ENCODE data around the gene ARMC5.

DNA sequence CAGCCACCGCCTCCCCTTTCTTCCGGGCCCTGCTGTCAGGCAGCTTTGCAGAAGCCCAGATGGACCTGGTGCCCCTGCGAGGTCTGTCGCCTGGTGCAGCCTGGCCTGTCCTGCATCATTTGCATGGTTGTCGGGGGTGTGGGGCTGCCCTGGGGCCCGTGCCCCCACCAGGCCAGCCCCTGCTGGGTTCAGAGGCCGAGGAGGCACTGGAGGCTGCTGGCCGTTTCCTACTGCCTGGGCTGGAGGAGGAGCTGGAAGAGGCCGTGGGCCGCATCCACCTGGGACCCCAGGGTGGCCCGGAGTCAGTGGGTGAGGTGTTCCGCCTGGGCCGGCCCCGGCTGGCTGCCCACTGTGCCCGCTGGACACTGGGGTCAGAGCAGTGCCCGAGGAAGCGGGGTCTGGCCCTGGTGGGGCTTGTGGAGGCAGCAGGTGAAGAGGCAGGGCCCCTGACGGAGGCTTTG lies 7.1 kb downstream of the ARMC5 start:
- TF ChIP-seq EP300 (IDR thresholded peaks at IDR 0.05; ENCODE audit: borderline replicate concordance in 1 of 2, low read depth in 1 of 2, low read length in 1 of 2) (no peak), ELF1 (IDR thresholded peaks at IDR 0.05) (no peak), SMC3 (IDR thresholded peaks at IDR 0.05; ENCODE audit: low read depth, low read length) (no peak), RAD21 (IDR thresholded peaks at IDR 0.05; ENCODE audit: low read length) (no peak), FOXJ3 (CRISPR knock-in tag; IDR thresholded peaks at IDR 0.05) (no peak), TEAD4 (IDR thresholded peaks at IDR 0.05; ENCODE audit: borderline replicate concordance, insufficient read depth) (no peak)
- TF ChIP-seq, protein P1, sequence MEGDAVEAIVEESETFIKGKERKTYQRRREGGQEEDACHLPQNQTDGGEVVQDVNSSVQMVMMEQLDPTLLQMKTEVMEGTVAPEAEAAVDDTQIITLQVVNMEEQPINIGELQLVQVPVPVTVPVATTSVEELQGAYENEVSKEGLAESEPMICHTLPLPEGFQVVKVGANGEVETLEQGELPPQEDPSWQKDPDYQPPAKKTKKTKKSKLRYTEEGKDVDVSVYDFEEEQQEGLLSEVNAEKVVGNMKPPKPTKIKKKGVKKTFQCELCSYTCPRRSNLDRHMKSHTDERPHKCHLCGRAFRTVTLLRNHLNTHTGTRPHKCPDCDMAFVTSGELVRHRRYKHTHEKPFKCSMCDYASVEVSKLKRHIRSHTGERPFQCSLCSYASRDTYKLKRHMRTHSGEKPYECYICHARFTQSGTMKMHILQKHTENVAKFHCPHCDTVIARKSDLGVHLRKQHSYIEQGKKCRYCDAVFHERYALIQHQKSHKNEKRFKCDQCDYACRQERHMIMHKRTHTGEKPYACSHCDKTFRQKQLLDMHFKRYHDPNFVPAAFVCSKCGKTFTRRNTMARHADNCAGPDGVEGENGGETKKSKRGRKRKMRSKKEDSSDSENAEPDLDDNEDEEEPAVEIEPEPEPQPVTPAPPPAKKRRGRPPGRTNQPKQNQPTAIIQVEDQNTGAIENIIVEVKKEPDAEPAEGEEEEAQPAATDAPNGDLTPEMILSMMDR (IDR thresholded peaks at IDR 0.05): no peak
- TF ChIP-seq, protein P2, sequence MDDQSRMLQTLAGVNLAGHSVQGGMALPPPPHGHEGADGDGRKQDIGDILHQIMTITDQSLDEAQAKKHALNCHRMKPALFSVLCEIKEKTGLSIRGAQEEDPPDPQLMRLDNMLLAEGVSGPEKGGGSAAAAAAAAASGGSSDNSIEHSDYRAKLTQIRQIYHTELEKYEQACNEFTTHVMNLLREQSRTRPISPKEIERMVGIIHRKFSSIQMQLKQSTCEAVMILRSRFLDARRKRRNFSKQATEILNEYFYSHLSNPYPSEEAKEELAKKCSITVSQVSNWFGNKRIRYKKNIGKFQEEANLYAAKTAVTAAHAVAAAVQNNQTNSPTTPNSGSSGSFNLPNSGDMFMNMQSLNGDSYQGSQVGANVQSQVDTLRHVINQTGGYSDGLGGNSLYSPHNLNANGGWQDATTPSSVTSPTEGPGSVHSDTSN (IDR thresholded peaks at IDR 0.05): no peak
- TF ChIP-seq, protein P3, sequence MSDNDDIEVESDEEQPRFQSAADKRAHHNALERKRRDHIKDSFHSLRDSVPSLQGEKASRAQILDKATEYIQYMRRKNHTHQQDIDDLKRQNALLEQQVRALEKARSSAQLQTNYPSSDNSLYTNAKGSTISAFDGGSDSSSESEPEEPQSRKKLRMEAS (IDR thresholded peaks at IDR 0.05; ENCODE audit: low read depth): no peak
- TF ChIP-seq, protein P4, sequence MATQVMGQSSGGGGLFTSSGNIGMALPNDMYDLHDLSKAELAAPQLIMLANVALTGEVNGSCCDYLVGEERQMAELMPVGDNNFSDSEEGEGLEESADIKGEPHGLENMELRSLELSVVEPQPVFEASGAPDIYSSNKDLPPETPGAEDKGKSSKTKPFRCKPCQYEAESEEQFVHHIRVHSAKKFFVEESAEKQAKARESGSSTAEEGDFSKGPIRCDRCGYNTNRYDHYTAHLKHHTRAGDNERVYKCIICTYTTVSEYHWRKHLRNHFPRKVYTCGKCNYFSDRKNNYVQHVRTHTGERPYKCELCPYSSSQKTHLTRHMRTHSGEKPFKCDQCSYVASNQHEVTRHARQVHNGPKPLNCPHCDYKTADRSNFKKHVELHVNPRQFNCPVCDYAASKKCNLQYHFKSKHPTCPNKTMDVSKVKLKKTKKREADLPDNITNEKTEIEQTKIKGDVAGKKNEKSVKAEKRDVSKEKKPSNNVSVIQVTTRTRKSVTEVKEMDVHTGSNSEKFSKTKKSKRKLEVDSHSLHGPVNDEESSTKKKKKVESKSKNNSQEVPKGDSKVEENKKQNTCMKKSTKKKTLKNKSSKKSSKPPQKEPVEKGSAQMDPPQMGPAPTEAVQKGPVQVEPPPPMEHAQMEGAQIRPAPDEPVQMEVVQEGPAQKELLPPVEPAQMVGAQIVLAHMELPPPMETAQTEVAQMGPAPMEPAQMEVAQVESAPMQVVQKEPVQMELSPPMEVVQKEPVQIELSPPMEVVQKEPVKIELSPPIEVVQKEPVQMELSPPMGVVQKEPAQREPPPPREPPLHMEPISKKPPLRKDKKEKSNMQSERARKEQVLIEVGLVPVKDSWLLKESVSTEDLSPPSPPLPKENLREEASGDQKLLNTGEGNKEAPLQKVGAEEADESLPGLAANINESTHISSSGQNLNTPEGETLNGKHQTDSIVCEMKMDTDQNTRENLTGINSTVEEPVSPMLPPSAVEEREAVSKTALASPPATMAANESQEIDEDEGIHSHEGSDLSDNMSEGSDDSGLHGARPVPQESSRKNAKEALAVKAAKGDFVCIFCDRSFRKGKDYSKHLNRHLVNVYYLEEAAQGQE (IDR thresholded peaks at IDR 0.05; ENCODE audit: low read depth, low read length): no peak
